ENCODE results near the gene KCNE2. TPM values are rescaled to one million over a fixed set of nuclear protein-coding genes. Genes with fewer than 3 reads are reported as not detected.

KCNE2 gene
- total and polyA plus RNA-seq, 2 experiments from 2014 or later = 2.9 to 5.0 TPM

DNA sequence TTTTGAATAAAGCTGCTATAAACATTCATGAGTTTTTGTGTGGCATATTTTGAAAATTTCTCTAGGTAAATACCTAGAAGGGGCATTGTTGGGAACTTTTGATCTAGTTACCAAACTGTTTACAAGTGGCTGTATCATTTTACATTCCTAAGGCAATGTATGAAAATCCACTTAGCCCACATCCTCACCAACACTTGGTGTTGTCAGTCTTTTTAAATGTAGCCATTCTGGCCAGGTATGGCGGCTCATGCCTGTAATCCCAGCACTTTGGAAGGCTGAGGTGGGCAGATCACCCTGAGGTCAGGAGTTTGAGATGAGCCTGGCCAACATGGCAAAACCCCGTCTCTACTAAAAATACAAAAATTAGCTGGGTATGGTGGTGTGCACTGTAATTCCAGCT is 5.9 kb upstream of the KCNE2 start:
- no peaks in the 10 kb centered on the region for H4K20me1 ChIP-seq (ENCODE audit: insufficient read depth, poor library complexity, severe bottlenecking)
- no peak overlapping the region for H3K4me3 ChIP-seq
- H3K36me3 ChIP-seq (replicated peaks; ENCODE audit: insufficient read depth, low read depth) = no peaks in the 10 kb centered on the region
- no peaks in the 10 kb centered on the region for H3K9me3 ChIP-seq (ENCODE audit: low read depth)
- 91% methylated on average over 2 of the region's 2 CpGs for WGBS (ENCODE audit: low lambda C conversion rate, missing lambda C conversion rate)
- no peaks in the 10 kb centered on the region for H3K9me2 ChIP-seq (replicated peaks; ENCODE audit: insufficient read depth)
- H2AFZ ChIP-seq = no peak overlapping the region
- H3K79me2 ChIP-seq = no peaks in the 10 kb centered on the region
- DNase-seq (ENCODE audit: low spot score) = no peak
- no peaks in the 10 kb centered on the region for H3K4me1 ChIP-seq (ENCODE audit: insufficient read depth)
- H3K27ac ChIP-seq = no peak overlapping the region
- H3K27me3 ChIP-seq = no peaks in the 10 kb centered on the region
- H3K4me2 ChIP-seq = no peak overlapping the region
- TF ChIP-seq, protein P1, sequence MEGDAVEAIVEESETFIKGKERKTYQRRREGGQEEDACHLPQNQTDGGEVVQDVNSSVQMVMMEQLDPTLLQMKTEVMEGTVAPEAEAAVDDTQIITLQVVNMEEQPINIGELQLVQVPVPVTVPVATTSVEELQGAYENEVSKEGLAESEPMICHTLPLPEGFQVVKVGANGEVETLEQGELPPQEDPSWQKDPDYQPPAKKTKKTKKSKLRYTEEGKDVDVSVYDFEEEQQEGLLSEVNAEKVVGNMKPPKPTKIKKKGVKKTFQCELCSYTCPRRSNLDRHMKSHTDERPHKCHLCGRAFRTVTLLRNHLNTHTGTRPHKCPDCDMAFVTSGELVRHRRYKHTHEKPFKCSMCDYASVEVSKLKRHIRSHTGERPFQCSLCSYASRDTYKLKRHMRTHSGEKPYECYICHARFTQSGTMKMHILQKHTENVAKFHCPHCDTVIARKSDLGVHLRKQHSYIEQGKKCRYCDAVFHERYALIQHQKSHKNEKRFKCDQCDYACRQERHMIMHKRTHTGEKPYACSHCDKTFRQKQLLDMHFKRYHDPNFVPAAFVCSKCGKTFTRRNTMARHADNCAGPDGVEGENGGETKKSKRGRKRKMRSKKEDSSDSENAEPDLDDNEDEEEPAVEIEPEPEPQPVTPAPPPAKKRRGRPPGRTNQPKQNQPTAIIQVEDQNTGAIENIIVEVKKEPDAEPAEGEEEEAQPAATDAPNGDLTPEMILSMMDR (IDR thresholded peaks at IDR 0.05; ENCODE audit: poor library complexity) = no peak
- no peak for TF ChIP-seq EZH2 (IDR thresholded peaks at IDR 0.05; ENCODE audit: borderline replicate concordance)
- TF ChIP-seq EZH2phosphoT487 (IDR thresholded peaks at IDR 0.05; ENCODE audit: low read depth, severe bottlenecking, unreplicated experiment) = no peak

DNA sequence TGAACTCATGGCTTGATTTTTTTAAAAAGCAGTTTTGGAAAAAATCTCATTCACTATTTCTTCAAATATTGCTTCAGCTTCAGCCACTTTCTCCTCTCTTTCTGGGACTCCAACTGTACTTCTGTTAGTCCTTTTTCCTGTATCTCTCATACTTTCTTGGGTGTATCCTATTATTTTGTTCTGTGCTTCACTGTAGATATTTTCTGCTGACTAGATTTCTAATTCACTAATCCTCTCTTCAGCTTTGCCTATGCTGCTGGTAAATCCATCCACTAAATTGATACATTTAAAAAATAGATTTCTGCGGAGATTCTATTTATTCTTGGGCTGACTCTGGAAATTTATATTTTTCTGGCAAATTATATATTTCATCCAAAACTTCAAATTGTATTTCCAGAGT is 4.9 kb upstream of the KCNE2 start:
- H3K9me3 ChIP-seq (ENCODE audit: low read depth) = no peaks in the 10 kb centered on the region
- no peak overlapping the region for H2AFZ ChIP-seq
- H3K4me3 ChIP-seq = no peak overlapping the region
- no peak overlapping the region for H3K4me2 ChIP-seq
- WGBS (ENCODE audit: low lambda C conversion rate, missing lambda C conversion rate) = 62% methylated on average over 1 of the region's 1 CpG
- no peaks in the 10 kb centered on the region for H3K36me3 ChIP-seq (replicated peaks; ENCODE audit: insufficient read depth, low read depth)
- H3K79me2 ChIP-seq = no peaks in the 10 kb centered on the region
- no peak for TF ChIP-seq EZH2 (IDR thresholded peaks at IDR 0.05; ENCODE audit: borderline replicate concordance)
- TF ChIP-seq, protein P1 (IDR thresholded peaks at IDR 0.05; ENCODE audit: poor library complexity) = no peak
- no peak for TF ChIP-seq EZH2phosphoT487 (IDR thresholded peaks at IDR 0.05; ENCODE audit: low read depth, severe bottlenecking, unreplicated experiment)
- H3K4me1 ChIP-seq (ENCODE audit: insufficient read depth) = no peaks in the 10 kb centered on the region
- DNase-seq (ENCODE audit: low spot score) = no peak
- no peaks in the 10 kb centered on the region for H3K27me3 ChIP-seq
- no peak overlapping the region for H3K27ac ChIP-seq
- H4K20me1 ChIP-seq (ENCODE audit: insufficient read depth, poor library complexity, severe bottlenecking) = no peaks in the 10 kb centered on the region
- no peaks in the 10 kb centered on the region for H3K9me2 ChIP-seq (replicated peaks; ENCODE audit: insufficient read depth)

DNA sequence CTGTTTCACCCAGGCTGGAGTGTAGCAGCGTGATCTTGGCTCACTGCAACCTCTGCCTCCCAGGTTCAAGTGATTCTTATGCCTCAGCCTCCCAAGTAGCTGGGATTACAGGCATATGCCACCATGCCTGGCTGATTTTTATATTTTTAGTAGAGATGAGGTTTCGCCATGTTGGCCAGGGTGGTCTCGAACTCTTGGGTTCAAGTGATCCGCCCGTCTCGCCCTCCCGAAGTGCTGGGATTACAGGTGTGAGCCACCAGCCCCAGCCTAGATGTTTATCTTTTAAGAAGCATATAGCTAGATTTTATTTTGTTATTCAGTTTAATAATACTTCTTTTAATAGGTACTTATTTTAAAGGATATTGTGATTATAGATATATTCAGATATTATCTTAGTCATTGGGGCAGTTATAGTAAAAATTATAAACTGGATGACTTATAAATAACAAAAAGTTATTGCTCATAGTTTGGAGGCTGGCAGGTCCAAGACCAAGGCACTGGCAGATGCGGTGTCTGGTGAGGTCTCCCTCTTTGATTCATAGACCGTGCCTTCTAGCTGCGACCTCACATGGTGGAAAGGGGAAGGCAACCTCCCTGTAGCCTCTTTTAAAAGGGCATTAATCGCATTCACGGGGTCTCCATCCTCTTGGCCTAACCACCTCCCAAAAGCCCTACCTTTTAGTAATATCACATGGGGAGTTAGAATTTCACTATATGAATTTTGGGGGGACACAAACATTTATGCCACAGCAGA is 3.1 kb upstream of the KCNE2 start:
- no peak overlapping the region for H3K4me3 ChIP-seq

DNA sequence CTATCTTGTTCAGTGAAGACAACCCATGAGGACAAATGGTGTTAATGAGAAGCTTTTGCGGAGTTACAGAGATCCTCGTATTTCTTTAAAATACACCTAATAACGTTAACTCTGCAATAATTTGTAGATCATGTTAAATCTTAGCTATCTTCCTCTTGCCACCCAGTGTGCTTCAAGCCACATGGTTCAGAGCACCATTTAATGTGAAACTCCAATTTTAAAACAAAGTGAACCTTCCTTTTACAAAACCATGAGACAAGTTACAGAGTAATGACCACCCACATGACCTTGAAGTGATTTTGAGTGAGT is 1.7 kb upstream of the KCNE2 start:
- DNase-seq (ENCODE audit: low spot score) = no peak
- TF ChIP-seq, protein P1 (IDR thresholded peaks at IDR 0.05; ENCODE audit: poor library complexity) = no peak
- TF ChIP-seq EZH2phosphoT487 (IDR thresholded peaks at IDR 0.05; ENCODE audit: low read depth, severe bottlenecking, unreplicated experiment) (no peak), EZH2 (IDR thresholded peaks at IDR 0.05; ENCODE audit: borderline replicate concordance) (no peak)
- Histone ChIP-seq H3K36me3 (replicated peaks; ENCODE audit: insufficient read depth, low read depth) (no peaks in the 10 kb centered on the region), H3K9me3 (ENCODE audit: low read depth) (no peaks in the 10 kb centered on the region), H3K9me2 (replicated peaks; ENCODE audit: insufficient read depth) (no peaks in the 10 kb centered on the region), H3K4me2 (no peak overlapping the region), H4K20me1 (ENCODE audit: insufficient read depth, poor library complexity, severe bottlenecking) (no peaks in the 10 kb centered on the region), H2AFZ (peak overlapping the region; percentile 25), H3K27ac (no peak overlapping the region), H3K4me1 (ENCODE audit: insufficient read depth) (no peaks in the 10 kb centered on the region), H3K27me3 (no peaks in the 10 kb centered on the region), H3K79me2 (no peaks in the 10 kb centered on the region), H3K4me3 (no peak overlapping the region)
- WGBS (ENCODE audit: low lambda C conversion rate, missing lambda C conversion rate) = 22% methylated on average over 3 of the region's 3 CpGs

More for the DNA sequence above, 3.1 kb upstream of the KCNE2 start:
- Histone ChIP-seq H3K9me3 (ENCODE audit: low read depth) (no peaks in the 10 kb centered on the region), H3K27me3 (no peaks in the 10 kb centered on the region), H3K4me1 (ENCODE audit: insufficient read depth) (no peaks in the 10 kb centered on the region), H3K79me2 (no peaks in the 10 kb centered on the region), H2AFZ (no peak overlapping the region), H3K36me3 (replicated peaks; ENCODE audit: insufficient read depth, low read depth) (no peaks in the 10 kb centered on the region), H3K4me2 (no peak overlapping the region), H4K20me1 (ENCODE audit: insufficient read depth, poor library complexity, severe bottlenecking) (no peaks in the 10 kb centered on the region), H3K9me2 (replicated peaks; ENCODE audit: insufficient read depth) (no peaks in the 10 kb centered on the region), H3K27ac (no peak overlapping the region)
- 91% methylated on average over 12 of the region's 12 CpGs for WGBS (ENCODE audit: low lambda C conversion rate, missing lambda C conversion rate)
- TF ChIP-seq EZH2phosphoT487 (IDR thresholded peaks at IDR 0.05; ENCODE audit: low read depth, severe bottlenecking, unreplicated experiment) = no peak
- DNase-seq (ENCODE audit: low spot score) = no peak
